Renal cortical epithelial cell (primary cell): ENCODE results near the gene NFIL3. TPM values are rescaled to one million over a fixed set of nuclear protein-coding genes. Genes with fewer than 3 reads are reported as not detected.
"Not testable (repeated sequence)": the region's sequence is repeated elsewhere in the genome, so short reads cannot be mapped to it uniquely, and the experiment has no call there.

Experiments used
- DNase-seq: peaks from one replicate; pipeline ENCODE4 v3.0.0-alpha.2; 2011; ENCODE audit warnings: low read depth
- total RNA-seq: library from RNA; depleted of rRNA; stranded (reverse); fragments of >200 nt; gene quantifications from 2 replicates; pipeline ENCODE4 v1.2.3, GENCODE V29; 2014

The NFIL3 gene
- total RNA-seq, 1 donor from 2014 or later = 50.8 TPM

DNA sequence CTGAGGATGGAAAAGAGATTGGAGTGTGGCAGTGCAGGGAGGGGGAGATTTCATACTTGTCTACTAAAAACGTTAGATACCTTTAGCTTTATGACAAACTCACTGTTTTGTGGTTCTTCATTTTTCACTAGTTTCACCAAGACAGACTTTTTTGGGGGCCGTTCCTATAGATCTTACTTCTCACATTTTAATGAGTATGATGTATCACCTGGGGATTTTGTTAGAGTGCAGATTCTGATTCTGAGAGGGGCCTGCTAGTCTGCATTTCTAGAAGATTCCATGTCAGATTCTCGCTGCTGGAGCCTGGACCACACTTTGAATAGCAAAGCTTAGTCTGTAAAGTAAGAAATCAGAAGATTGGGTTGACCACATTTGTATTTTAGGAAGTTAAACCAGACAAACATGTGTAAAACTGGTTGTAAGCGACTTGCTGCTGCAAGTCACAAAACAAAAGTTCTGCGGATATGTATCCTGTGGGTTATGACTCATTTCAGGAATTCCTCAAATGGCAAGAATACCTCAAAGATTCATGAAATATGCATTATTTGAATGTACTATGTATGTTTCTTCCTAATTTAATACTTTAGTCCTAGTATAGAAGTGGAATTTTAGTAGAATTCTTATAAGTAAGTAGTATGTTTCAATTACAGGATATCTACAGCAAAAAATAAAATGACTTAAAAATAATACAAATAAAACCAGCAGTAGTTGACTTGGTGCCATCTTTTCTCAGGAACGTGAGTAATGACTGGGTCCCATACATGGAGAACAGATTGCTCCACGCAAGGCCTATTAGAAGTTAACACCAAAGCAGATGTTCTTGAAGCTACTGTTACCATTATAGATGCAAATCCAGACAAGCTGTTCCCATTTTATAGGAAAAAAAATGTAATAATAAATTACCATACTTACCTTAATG, 27.8 kb downstream of the NFIL3 start:
- peak; percentile 58 for DNase-seq

DNA sequence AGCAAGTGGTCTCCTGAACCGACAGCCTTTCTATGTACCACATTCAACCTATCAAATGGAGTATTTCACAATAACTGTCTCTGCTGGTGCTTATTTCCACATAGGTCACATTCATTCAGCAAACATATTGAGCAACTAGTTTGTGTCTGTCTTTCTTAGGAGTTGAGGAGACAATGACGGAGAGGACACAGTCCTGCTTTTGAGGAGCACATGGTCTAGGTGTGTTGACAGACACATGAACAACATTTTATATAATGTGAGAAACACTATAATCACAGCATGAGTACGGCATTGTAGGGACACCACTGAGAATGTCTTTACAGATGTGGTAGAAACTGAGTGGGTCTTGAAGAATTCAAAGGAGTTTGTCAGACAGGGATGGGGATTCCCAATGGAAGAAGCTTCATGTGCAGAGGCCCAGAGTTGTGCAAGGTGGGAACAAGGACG, 28.5 kb downstream of the NFIL3 start:
- peak; percentile 78 for DNase-seq

DNA sequence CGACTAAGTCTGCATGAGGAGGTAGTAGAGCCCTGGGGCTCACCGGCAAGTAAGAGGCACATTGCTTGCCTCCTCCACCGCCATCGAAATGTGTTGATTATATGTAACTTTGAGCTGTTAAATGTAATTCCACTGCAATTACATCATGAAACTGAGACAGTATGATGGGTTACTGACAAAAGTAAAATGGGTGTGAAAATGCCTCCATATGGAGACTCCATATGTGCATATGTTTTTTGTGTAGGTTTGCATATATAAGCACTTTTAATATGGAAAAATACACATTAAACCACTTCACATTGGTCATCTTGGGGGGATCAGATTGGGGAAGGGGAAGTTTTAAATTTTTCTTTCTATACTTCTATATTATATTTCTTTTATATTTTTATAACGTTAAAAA, 29.8 kb downstream of the NFIL3 start:
- DNase-seq = no peak

DNA sequence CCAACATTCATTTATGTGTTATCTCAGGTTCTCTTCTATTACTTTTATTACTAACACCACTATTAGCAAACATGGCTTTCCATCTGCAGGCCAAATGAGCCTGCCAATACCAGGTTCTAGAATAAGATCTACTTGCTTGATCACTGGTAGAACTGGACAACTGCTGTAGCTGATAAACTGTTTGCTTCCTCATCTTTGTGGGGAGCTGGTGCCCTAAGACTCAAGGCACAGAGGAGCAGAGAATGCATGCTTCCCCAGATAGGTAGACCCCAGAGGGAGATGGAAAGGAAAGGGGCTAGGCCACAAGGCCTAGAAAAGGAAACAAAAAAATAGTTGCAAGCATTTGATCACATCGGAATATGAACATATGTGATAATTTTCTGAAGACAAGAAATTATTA, 31.2 kb downstream of the NFIL3 start:
- no peak for DNase-seq

DNA sequence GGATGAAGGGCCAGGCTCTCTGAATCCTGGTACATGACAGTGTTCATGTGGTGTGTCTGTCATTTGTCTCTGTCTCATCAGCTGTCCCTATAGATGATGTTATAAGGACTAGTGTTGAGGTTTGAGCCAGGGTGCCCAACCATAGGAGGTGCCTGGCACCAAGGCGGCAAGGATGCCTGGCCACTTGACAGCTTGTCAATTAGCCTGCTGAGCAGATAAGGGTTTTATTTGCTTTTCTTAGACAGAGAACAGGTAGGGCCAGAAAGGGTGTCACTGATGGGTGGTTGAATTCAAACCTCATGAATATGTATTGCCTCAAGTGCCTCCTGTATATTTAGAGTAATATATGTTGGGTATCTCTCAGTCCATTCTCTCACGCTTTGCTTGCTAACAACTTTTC, 31.8 kb downstream of the NFIL3 start:
- DNase-seq = no peak

DNA sequence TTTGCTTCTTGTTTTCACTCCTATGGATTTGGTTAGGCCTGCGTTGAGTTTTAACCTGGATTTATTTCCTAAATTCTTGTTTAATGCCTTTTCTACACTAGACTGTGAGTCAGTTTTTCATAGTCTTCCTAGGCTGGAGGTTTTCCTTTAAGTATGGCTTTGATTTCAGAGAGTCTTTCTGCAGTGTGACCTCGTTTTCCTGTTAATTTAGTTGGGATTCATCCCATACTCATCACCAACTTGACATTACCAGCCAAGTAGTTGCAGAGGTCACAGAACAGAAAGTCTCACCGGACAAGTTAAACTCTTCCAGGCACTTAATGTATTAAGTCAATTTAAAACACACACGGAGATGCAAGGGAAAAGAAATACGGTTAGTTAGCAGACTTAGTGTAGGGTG, 32.2 kb downstream of the NFIL3 start:
- DNase-seq = peak; percentile 7

DNA sequence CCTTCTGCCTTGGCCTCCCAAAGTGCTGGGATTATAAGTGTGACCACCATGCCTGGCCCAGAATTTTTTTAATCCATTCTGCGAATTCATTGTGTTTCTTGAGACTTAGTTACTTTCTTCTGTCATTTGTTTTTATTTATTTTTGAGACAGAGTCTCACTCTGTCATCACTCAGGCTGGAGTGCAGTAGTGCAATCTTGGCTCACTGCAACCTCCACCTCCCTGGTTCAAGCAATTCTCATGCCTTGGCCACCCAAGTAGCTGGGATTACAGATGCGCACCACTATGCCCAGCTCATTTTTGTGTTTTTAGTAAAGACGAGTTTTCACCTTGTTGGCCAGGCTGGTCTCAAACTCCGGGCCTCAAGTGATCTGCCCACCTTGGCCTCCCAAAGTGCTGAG, 33.9 kb downstream of the NFIL3 start:
- not testable (repeated sequence) for DNase-seq

DNA sequence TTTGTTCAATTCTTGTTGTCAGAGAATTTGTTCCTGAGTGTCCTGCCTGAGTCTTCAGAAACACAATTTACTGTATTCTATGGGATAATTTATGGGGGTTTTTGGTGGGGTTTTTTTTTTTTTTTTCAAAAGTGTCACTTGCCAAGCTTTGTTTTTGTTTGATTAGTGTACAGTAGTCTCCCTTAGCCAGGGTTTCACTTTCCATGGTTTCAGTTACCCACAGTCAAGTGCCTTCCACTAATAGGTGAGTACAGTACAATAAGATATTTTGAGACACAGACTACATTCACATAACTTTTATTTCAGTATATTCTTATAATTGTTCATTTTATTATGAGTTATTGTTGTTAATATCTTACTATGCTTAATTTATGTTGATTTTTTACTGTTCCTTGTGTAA, 36.9 kb downstream of the NFIL3 start:
- no peak for DNase-seq

DNA sequence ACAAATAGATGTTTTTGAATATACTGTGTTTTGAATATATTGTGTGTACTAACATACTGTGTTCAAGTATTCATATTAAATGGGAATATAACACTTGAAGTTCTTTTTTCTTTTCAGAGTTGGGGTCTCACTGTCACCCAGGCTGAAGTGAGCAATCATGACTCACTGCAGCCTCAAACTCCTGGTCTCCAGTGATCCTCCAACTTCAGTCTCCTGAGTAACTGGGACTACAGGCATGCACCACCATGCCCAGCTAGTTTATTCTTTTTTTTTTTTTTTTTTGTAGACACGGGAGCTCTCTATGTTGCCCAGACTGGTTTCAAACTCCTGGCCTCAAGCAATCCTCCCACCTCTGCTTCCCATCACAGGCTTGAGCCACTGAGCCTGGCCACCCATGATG, 38.7 kb downstream of the NFIL3 start:
- DNase-seq = no peak

DNA sequence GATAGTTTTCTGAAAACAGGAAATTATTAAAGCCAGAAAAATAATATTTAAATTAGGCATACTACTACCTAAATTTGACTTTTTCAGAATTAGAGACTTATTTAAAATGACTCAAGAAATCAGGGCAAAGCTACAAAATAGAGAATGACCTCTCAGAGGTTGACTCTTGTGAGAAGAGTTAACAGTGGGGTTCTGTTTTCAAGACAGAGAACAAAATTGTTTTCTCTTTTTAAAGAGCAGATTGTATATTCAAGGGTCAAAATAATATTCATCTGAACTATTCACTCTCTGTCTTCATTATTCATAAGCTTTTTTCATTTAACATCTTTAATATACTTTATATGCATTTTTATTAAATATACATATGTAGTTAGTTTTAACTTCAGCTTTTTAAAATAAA, 40.1 kb downstream of the NFIL3 start:
- DNase-seq = no peak

DNA sequence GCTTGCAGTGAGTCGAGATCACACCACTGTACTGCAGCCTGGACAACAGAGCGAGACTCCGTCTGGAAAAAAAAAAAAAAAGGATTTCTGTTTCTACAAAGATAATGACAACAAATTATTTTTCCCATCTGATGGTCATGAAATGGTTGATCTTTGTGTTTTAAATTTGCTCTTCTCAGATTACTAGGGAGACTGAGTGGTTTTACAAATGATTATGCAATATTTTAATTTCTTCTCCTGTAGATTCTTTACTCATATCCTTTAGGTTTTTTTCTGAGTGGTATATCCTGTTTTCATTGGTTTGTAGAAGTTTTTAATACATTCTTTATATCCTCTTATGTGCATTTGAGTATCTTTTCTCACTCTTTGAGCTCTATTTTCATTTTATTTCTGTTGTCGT, 41.3 kb downstream of the NFIL3 start:
- no peak for DNase-seq

DNA sequence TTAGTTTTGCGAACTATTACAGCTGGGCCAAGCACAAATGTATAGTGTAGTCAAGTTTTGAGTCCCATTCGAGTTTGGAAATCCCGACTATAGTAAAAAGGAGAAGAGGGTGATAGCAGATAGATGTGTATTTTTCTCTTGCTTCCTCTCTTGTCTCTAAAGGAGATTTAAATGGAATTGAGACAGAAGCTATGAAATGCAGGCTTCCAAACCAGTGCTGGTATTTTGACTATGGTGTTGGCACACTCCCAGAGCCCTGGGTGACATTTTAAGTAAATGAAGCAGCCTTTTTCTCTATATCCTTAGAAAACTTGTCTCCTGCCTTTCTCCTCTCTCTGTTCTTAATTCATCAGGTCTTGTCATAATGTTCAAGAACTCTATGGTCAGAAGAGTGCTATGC, 44.2 kb downstream of the NFIL3 start:
- no peak for DNase-seq

DNA sequence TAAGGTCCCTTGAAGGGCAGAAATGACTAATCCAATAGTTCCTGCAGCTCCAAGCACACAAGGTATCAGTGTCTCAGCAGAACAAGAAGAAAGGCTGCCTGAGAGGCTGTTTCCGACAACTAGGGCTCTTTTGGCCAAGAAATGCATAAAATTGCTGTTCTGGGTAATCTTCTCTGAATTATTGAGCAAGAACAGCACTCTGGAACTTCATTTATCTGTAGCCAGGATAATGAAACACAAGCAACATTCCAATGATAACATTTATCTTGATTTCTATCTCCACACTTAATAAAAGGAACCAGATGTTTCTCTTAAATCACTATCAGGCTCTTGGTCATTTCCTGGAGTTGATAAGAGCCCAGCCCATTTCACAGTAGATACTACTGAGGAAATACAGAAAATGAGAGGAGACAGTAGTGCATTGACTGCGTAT, 44.9 kb downstream of the NFIL3 start:
- no peak for DNase-seq

DNA sequence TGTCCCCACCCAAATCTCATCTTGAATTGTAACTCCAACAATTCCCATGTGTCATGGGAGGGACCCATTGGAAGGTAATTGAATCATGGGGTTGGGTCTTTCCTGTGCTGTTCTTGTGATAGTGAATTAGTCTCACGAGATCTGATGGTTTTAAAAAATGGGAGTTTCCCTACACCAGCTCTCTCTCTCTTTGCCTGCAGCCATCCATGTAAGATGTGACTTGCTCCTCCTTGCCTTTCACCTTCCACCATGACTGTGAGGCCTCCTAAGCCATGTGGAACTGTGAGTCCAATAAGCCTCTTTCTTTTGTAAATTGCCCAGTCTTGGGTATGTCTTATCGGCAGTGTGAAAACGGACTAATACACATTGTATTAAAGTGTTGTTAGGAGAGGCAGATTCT, 45.6 kb downstream of the NFIL3 start:
- not testable (repeated sequence) for DNase-seq

DNA sequence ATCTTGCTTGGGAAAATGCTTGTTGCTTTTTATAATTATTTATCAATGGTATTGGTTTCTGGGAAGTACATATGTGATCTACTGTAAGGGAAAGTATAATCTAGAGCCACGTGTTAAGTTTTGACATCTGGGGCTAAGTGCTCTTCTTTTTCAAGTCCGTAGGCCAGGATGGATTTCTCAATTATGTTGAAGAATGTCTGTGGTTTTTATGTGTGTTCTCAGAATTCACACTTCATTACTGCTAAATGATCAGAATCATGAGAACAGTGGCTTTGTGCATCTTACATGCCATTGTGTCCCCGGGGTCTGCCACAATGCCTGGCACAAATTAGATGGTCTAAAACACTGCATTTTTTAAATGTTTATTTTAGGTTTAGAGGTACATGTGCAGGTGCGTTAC, 47.4 kb downstream of the NFIL3 start:
- peak; percentile 24 for DNase-seq

DNA sequence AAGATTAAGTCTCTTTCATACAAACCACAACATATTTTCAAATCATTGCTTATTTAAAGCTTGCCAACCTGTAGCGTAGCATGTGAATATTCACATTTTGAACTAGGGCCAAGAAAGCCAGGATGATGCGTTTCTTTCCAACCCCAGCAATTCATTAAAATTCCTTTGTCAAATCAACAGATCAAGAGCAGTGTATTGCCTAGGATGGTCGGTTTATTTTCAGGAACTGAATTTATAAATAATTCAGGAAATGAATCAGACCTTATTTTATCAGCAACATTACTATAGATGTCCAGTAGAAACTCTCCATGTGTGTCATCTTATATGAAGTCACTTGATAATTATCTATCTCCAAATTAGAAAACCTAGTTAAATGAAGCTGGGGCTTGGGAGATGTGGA, 48.7 kb downstream of the NFIL3 start:
- DNase-seq = peak; percentile 13

DNA sequence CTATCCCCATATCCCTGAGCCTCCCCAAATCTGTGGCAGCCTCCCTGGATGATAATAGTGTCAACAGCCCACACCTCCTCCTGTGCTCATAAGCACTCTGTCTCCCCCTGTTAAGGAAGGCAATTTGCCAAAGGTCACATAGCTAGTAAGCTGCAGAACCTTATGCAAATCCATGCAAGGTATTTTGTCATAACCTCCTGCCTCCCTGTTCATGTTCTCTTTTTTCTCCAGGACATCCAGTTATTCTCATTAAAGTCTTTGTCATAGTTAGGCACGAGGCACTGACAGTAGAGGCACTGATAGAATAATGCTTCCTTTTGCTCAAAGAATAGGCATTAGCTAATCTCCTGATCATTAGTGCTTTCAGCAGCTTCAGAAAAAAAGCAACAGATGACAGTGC, 51.7 kb downstream of the NFIL3 start:
- DNase-seq = no peak

DNA sequence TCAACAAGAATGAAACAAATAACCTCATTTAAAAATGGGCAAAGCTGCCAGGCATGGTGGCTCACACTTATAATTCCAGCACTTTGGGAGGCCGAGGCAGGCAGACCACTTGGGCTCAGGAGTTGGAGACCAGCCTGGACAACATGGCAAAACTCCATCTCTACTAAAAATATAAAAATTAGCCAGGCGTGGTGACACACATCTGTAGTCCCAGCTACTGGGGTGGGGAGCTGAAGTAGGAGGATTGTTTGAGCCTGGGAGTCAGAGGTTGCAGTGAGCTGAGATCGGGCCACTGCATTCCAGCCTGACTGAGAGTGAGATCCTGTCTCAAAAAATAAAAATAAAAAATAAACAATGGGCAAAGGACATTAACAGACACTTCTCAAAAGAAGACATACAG, 53.6 kb downstream of the NFIL3 start:
- not testable (repeated sequence) for DNase-seq

DNA sequence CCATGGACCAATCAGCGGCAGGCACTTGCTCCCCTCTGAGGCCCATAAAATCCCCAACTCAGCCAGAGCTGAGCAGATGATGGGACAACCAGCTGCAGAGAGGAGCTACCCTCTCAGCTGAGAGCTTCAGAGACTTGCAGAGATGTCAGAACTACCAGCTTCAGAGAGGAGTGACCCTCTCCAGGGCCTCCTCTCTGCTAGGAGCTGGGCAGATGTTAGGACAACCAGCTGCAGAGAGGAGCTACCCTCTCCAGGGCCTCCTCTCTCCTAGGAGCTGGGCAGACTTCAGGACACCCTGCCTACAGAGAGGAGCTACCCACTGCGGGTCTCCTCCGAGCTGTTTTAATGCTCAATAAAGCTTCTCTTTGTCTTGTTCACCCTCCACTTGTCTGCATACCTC, 58.9 kb downstream of the NFIL3 start:
- DNase-seq = no peak

DNA sequence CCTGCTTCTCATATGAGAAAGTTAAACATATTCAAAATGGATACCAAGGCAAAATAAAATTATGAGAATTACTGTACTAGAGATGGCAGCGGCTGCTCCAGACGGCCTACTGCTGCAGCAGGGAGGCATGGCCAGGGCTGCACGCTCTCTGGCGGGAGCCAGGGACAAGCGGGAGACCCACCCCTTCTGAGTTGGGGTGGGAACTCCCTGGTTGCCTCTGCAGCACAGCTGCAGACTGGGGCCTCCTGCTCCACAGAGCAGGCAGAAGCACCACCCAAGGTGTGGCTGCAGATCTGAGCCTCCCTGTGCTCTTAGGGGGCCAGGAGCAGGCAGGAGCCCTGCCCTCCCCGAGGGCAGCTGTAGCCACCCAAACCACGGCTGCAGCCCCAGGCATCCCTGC, 59.6 kb downstream of the NFIL3 start:
- DNase-seq = no peak

DNA sequence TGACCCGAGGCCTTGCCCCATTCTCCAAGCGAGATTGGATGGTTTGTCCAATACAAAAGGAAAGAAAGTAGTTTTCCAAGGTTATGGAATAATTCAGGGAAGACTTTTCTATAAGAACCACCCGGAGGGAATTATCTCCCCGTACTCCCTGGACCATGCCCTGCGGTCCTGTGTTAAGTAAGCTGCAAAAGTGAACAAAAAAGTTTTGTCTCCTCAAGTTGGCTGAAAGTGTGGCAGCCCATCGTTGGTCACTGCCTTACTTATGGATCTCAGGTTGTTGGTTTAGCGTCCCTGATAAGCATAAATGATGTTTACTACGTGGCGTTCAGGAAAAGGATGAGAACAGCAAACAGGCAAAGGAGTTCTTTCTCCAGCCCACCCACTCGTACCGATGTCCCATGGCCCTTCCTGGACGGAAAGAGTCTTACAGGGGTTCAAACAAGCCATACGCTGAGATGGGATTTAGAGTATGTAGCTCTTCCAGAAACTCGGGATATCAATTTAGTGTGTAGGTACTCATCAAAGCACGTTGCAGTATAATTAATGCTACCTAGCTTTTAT, 61.5 kb downstream of the NFIL3 start:
- no peak for DNase-seq

DNA sequence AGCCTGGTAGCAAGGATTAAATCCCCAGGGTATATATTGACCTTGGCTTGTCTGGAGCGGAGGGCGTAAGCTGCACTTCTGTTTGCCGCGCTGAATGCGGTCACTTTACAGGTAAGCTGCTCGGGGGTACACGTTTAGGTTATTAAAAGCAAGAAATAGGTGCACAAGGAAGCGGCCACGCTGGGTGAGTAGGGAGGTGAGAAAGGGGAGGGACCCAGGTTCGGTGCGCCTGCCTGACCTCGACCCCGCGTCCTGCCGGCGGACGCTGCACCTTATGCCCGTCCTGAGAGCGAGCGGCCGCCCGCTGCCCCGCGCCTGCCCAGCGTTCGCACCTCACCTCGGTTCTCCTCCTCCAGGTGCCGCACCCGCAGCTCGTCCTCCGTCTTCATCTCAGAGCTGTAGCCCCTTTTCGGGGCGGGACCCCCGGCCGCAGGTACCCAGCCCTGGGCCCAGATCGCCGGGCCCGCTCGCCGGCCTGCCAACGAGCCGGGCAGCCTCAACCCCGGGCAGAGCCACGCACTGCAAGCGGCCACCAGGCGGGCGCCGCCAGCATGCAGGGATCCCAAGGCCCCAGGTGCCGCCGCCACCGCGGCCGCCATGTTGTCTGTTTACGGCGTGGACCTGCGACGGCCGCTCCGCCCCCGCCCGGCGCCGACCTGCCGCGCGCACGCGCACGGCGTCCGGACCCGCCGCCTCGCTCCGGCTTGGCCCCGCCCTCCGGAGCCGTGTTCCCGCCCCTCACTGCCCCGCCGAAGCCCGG, 62.2 kb downstream of the NFIL3 start, which contains the start of gene AUH:
TSS of gene AUH (minus strand) at position 628 of the 760 bp plus-strand sequence. CDS start at position 599, 29 bp downstream.
- peak; percentile 49 for DNase-seq
